ENCODE data around the gene PAQR4.

PAQR4 gene

DNA sequence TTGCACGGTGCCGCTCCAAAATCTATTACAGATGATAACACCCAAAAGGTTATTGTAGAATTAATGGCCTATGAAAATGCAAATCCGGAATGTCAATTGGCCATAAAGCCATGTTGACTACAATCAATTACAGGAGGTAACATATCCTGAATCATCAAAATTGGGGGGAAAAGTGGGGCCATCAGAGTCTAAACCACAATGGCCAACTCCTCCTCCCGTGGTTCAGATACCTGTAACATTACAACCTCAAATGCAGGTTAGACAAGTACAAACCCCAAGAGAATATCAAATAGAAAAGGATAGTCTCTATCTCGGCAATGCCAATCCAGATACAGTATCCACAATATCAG, 42.5 kb upstream of the PAQR4 start:
- CTCF ChIA-PET: interaction anchor here (0.6 to 3.2 kb wide), 39 partner anchors 8 to 688 kb away, joined by 3 to 23 read pairs (median 6); partner anchors contain the start of genes FLYWCH1 and FLYWCH2
- peaks cover 4 to 38% of the 10 kb centered on the region in 2 experiments; a peak in 2 of 3 replicates for H3K36me3 ChIP-seq (ENCODE audit: control insufficient read depth in 2 of 2, insufficient read depth in 1 of 2, low read length in 2 of 2)
- TF ChIP-seq ZNF302 (tag by site-specific recombination; IDR thresholded peaks at IDR 0.05; ENCODE audit: low read depth) (no peak), ZNF660 (tag by site-specific recombination; IDR thresholded peaks at IDR 0.05) (no peak), ZNF843 (tag by site-specific recombination; IDR thresholded peaks at IDR 0.05) (no peak), RBAK (tag by site-specific recombination; IDR thresholded peaks at IDR 0.05) (no peak), ZNF157 (tag by site-specific recombination; IDR thresholded peaks at IDR 0.05) (no peak)
- TF ChIP-seq, protein P1, sequence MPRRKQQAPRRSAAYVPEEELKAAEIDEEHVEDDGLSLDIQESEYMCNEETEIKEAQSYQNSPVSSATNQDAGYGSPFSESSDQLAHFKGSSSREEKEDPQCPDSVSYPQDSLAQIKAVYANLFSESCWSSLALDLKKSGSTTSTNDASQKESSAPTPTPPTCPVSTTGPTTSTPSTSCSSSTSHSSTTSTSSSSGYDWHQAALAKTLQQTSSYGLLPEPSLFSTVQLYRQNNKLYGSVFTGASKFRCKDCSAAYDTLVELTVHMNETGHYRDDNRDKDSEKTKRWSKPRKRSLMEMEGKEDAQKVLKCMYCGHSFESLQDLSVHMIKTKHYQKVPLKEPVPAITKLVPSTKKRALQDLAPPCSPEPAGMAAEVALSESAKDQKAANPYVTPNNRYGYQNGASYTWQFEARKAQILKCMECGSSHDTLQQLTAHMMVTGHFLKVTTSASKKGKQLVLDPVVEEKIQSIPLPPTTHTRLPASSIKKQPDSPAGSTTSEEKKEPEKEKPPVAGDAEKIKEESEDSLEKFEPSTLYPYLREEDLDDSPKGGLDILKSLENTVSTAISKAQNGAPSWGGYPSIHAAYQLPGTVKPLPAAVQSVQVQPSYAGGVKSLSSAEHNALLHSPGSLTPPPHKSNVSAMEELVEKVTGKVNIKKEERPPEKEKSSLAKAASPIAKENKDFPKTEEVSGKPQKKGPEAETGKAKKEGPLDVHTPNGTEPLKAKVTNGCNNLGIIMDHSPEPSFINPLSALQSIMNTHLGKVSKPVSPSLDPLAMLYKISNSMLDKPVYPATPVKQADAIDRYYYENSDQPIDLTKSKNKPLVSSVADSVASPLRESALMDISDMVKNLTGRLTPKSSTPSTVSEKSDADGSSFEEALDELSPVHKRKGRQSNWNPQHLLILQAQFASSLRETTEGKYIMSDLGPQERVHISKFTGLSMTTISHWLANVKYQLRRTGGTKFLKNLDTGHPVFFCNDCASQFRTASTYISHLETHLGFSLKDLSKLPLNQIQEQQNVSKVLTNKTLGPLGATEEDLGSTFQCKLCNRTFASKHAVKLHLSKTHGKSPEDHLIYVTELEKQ (tag by site-specific recombination; IDR thresholded peaks at IDR 0.05; ENCODE audit: borderline replicate concordance): no peak
- TF ChIP-seq, protein P2, sequence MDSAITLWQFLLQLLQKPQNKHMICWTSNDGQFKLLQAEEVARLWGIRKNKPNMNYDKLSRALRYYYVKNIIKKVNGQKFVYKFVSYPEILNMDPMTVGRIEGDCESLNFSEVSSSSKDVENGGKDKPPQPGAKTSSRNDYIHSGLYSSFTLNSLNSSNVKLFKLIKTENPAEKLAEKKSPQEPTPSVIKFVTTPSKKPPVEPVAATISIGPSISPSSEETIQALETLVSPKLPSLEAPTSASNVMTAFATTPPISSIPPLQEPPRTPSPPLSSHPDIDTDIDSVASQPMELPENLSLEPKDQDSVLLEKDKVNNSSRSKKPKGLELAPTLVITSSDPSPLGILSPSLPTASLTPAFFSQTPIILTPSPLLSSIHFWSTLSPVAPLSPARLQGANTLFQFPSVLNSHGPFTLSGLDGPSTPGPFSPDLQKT (IDR thresholded peaks at IDR 0.05; ENCODE audit: borderline replicate concordance, low read depth, low read length): no peak
- no peak overlapping the region for H3K4me3 ChIP-seq (ENCODE audit: low read depth, low read length)
- POLR2A ChIA-PET: interaction anchor here (0.6 to 1.5 kb wide), 3 partner anchors 21 to 43 kb away, joined by 3 to 6 read pairs (median 3); partner anchors contain the start of gene FLYWCH2
- H3K9me3 ChIP-seq (ENCODE audit: control insufficient read depth, insufficient read depth, low read depth, low read length): no peaks in the 10 kb centered on the region
- H3K27ac ChIP-seq (ENCODE audit: extremely low read depth, low read depth, low read length): no peak overlapping the region
- H3K4me1 ChIP-seq (ENCODE audit: control insufficient read depth, insufficient read depth, low read length): no peaks in the 10 kb centered on the region

DNA sequence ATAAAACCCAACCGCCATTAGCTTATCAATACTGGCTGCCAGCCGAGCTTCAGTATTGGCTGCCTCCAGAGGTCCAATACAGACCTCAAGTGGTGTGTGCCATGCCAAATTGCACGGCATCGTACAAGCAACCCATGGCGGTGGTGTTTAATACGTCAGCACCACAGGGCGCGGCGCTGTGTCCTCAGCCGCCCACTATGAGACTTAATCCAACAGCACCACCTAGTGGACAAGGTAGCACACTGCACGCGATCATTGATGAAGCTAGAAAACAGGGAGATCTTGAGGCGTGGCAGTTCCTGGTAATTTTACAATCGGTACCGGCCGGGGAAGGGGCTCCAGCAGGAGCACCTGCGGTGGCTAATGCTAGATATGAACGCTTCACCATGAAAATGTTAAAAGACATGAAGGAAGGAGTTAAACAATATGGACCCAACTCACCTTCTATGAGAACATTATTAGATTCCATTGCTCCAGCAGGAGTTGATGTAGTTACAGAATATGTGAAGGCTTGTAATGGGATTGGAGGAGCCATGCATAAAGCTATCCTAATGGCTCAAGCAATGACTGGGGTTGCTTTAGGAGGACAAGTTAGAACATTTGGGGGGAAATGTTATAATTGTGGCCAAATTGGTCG, 42.0 kb upstream of the PAQR4 start:
- no peak overlapping the region for H3K4me3 ChIP-seq (ENCODE audit: low read depth, low read length)
- TF ChIP-seq ZNF202 (tag by site-specific recombination; IDR thresholded peaks at IDR 0.05; ENCODE audit: borderline replicate concordance) (no peak), ZNF623 (tag by site-specific recombination; IDR thresholded peaks at IDR 0.05) (no peak), ZSCAN16 (tag by site-specific recombination; IDR thresholded peaks at IDR 0.05) (no peak), ZNF837 (tag by site-specific recombination; IDR thresholded peaks at IDR 0.05) (no peak), GLIS2 (tag by site-specific recombination; IDR thresholded peaks at IDR 0.05) (no peak), ZIC2 (tag by site-specific recombination; IDR thresholded peaks at IDR 0.05) (peak; percentile 63), ZNF416 (tag by site-specific recombination; IDR thresholded peaks at IDR 0.05) (no peak), ZNF324 (tag by site-specific recombination; IDR thresholded peaks at IDR 0.05) (0 out of 2 replicates have a peak, but pooled peaks have one; percentile 32), BCL11B (tag by site-specific recombination; IDR thresholded peaks at IDR 0.05; ENCODE audit: low read depth) (no peak), ZNF155 (tag by site-specific recombination; IDR thresholded peaks at IDR 0.05) (no peak), KLF10 (tag by site-specific recombination; IDR thresholded peaks at IDR 0.05) (no peak), YY2 (tag by site-specific recombination; IDR thresholded peaks at IDR 0.05) (peak; percentile 61), ZNF654 (tag by site-specific recombination; IDR thresholded peaks at IDR 0.05; ENCODE audit: low read depth) (peak; percentile 97), EGR2 (tag by site-specific recombination; IDR thresholded peaks at IDR 0.05; ENCODE audit: low read depth) (peak; percentile 33; the same call in 1 of the 2 replicates), ZNF529 (tag by site-specific recombination; IDR thresholded peaks at IDR 0.05; ENCODE audit: insufficient replicate concordance) (no peak), KLF8 (tag by site-specific recombination; IDR thresholded peaks at IDR 0.05) (0 out of 2 replicates have a peak, but pooled peaks have one; percentile 38), KLF1 (tag by site-specific recombination; IDR thresholded peaks at IDR 0.05) (peak; percentile 56)
- TF ChIP-seq, protein P3, sequence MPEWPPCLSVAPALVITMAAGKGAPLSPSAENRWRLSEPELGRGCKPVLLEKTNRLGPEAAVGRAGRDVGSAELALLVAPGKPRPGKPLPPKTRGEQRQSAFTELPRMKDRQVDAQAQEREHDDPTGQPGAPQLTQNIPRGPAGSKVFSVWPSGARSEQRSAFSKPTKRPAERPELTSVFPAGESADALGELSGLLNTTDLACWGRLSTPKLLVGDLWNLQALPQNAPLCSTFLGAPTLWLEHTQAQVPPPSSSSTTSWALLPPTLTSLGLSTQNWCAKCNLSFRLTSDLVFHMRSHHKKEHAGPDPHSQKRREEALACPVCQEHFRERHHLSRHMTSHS (tag by site-specific recombination; IDR thresholded peaks at IDR 0.05): no peak
- TF ChIP-seq, protein P4, sequence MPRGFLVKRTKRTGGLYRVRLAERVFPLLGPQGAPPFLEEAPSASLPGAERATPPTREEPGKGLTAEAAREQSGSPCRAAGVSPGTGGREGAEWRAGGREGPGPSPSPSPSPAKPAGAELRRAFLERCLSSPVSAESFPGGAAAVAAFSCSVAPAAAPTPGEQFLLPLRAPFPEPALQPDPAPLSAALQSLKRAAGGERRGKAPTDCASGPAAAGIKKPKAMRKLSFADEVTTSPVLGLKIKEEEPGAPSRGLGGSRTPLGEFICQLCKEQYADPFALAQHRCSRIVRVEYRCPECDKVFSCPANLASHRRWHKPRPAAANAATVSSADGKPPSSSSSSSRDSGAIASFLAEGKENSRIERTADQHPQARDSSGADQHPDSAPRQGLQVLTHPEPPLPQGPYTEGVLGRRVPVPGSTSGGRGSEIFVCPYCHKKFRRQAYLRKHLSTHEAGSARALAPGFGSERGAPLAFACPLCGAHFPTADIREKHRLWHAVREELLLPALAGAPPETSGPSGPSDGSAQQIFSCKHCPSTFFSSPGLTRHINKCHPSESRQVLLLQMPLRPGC (tag by site-specific recombination; IDR thresholded peaks at IDR 0.05): no peak

More for the DNA sequence above, 42.0 kb upstream of the PAQR4 start:
- Histone ChIP-seq H3K36me3 (ENCODE audit: control insufficient read depth in 2 of 2, insufficient read depth in 1 of 2, low read length in 2 of 2) (peaks cover 4 to 35% of the 10 kb centered on the region in 2 experiments; a peak in 2 of 3 replicates), H3K4me1 (ENCODE audit: control insufficient read depth, insufficient read depth, low read length) (no peaks in the 10 kb centered on the region), H3K9me3 (ENCODE audit: control insufficient read depth, insufficient read depth, low read depth, low read length) (no peaks in the 10 kb centered on the region), H3K27ac (ENCODE audit: extremely low read depth, low read depth, low read length) (no peak overlapping the region)
- ChIA-PET POLR2A (interaction anchor here (0.6 to 1.5 kb wide), 3 partner anchors 21 to 44 kb away, joined by 3 to 6 read pairs (median 3); partner anchors contain the start of gene FLYWCH2), CTCF (interaction anchor here (0.6 to 3.2 kb wide), 50 partner anchors 8 to 1086 kb away, joined by 3 to 23 read pairs (median 4); partner anchors contain the start of genes FLYWCH1 and FLYWCH2)

Data from HEK293 (cell line).